ENCODE data around the gene PRKG1.

PRKG1 gene

DNA sequence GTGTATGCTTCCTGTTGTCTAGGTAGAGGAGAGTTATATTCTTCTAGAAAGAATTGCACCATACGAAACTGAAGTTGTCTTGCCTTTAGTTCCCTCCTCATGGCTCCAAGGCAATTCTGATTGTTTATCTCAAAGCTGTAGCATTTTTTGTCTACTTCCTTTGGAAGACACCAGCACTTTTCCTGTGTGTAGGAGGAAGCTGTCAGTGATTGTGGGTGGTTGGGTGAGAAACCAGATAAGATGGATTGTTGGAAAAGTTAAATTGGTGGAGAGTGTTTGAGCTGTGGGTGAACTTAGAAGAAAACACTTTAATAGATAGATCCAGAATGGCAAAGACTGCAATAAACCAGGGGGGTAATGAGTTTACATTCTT is 637.2 kb downstream of the PRKG1 start:
- no peak overlapping the region for H3K27ac ChIP-seq

DNA sequence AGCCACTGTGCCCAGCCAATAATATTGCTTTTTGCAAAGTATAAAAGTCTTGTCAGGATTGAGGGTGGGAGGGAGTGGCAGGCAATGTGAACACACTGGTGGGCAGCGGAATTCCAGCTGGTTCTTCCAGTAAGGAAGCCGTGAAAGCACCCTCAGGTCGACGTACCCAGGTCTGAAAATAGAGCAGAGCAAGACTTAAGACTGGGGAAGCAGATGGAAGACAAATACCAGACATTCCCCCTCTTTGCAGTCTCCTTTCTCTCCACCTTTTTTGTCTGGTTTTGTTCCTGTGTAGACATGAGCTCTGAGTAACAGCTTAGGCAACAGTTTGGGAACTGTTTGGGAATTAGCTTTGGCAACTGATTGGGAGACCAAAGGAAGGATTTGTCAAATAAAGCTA is 642.7 kb downstream of the PRKG1 start:
- TF ChIP-seq ZFX (IDR thresholded peaks at IDR 0.05; ENCODE audit: borderline replicate concordance): no peak
- TF ChIP-seq CTCF (IDR thresholded peaks at IDR 0.05): no peak

More for the DNA sequence above, 637.2 kb downstream of the PRKG1 start:
- TF ChIP-seq ZFX (IDR thresholded peaks at IDR 0.05; ENCODE audit: borderline replicate concordance): no peak
- TF ChIP-seq CTCF (IDR thresholded peaks at IDR 0.05): no peak

GRCh38 chr10:51718804-51719291 is 644.6 kb downstream of the PRKG1 start:
- no peak for TF ChIP-seq CTCF (IDR thresholded peaks at IDR 0.05)

More for the DNA sequence above, 642.7 kb downstream of the PRKG1 start:
- no peak overlapping the region for H3K27ac ChIP-seq

GRCh38 chr10:51724038-51724437 is 649.8 kb downstream of the PRKG1 start:
- no peak overlapping the region for H3K27ac ChIP-seq
- TF ChIP-seq ZFX (IDR thresholded peaks at IDR 0.05; ENCODE audit: borderline replicate concordance): no peak
- no peak for TF ChIP-seq CTCF (IDR thresholded peaks at IDR 0.05)

More at GRCh38 chr10:51718804-51719291, 644.6 kb downstream of the PRKG1 start:
- H3K27ac ChIP-seq: no peak overlapping the region

- no peak overlapping the region for H3K27ac ChIP-seq
- TF ChIP-seq CTCF (IDR thresholded peaks at IDR 0.05) (no peak), ZFX (IDR thresholded peaks at IDR 0.05; ENCODE audit: borderline replicate concordance) (no peak)
Observed at GRCh38 chr10:51729822-51730555, 655.7 kb downstream of the PRKG1 start.

- no peak for TF ChIP-seq CTCF (IDR thresholded peaks at IDR 0.05)
- TF ChIP-seq ZFX (IDR thresholded peaks at IDR 0.05; ENCODE audit: borderline replicate concordance): no peak
- no peak overlapping the region for H3K27ac ChIP-seq
Observed at GRCh38 chr10:51733057-51733456, 658.8 kb downstream of the PRKG1 start.

GRCh38 chr10:51743146-51743545 is 668.9 kb downstream of the PRKG1 start:
- no peak for TF ChIP-seq CTCF (IDR thresholded peaks at IDR 0.05)
- TF ChIP-seq ZFX (IDR thresholded peaks at IDR 0.05; ENCODE audit: borderline replicate concordance): no peak
- no peak overlapping the region for H3K27ac ChIP-seq
